ENCODE data around the gene OR5AU1. TPM values are rescaled to one million over a fixed set of nuclear protein-coding genes. Genes with fewer than 3 reads are reported as not detected.

Gene OR5AU1
- total RNA-seq, 1 experiment from 2014 or later, result not detected

DNA sequence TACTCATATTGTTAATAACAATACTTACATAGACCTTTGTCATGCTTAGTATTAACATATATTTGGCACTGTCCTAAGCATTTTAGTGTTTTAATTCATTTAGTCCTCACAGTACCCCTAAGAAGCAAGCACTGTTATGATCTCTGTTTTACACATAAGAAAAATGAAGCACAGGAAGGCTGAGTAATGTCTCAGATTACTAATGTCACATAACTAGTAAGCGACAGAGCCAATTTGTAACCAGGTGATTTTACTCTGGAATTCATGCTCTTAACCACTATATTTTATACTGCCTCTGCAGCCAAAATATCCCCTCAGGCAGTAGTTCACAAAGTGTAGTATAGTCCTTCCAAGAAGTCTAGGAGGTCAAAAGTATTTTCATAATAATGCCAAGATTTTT, 34.7 kb downstream of the OR5AU1 start:
- Histone ChIP-seq H3K9ac (ENCODE audit: low read length) (no peak overlapping the region), H3K27me3 (ENCODE audit: low read length) (peaks cover 31% of the 10 kb centered on the region), H3K4me2 (ENCODE audit: low read length) (no peak overlapping the region), H3K27ac (ENCODE audit: low read length) (no peak overlapping the region), H2AFZ (ENCODE audit: low read length) (no peak overlapping the region), H4K20me1 (ENCODE audit: low read length) (no peaks in the 10 kb centered on the region), H3K79me2 (ENCODE audit: low read length) (no peaks in the 10 kb centered on the region), H3K4me3 (ENCODE audit: low read length) (no peak overlapping the region), H3K4me1 (ENCODE audit: insufficient read depth, low read length) (0 out of 2 replicates have a peak, but pooled peaks cover 4% of the 10 kb centered on the region), H3K9me3 (ENCODE audit: low read length) (no peaks in the 10 kb centered on the region), H3K36me3 (ENCODE audit: low read depth, low read length) (no peaks in the 10 kb centered on the region), H3F3A (ENCODE audit: low read length, unreplicated experiment) (no peaks in the 10 kb centered on the region), H3K9me2 (replicated peaks; ENCODE audit: low read length) (no peaks in the 10 kb centered on the region)
- peak; percentile 60 for ATAC-seq
- TF ChIP-seq EZH2 (IDR thresholded peaks at IDR 0.05; ENCODE audit: low read length, unreplicated experiment) (no peak), EZH2phosphoT487 (IDR thresholded peaks at IDR 0.05; ENCODE audit: borderline replicate concordance, low read length) (no peak)
- TF ChIP-seq, protein P1, sequence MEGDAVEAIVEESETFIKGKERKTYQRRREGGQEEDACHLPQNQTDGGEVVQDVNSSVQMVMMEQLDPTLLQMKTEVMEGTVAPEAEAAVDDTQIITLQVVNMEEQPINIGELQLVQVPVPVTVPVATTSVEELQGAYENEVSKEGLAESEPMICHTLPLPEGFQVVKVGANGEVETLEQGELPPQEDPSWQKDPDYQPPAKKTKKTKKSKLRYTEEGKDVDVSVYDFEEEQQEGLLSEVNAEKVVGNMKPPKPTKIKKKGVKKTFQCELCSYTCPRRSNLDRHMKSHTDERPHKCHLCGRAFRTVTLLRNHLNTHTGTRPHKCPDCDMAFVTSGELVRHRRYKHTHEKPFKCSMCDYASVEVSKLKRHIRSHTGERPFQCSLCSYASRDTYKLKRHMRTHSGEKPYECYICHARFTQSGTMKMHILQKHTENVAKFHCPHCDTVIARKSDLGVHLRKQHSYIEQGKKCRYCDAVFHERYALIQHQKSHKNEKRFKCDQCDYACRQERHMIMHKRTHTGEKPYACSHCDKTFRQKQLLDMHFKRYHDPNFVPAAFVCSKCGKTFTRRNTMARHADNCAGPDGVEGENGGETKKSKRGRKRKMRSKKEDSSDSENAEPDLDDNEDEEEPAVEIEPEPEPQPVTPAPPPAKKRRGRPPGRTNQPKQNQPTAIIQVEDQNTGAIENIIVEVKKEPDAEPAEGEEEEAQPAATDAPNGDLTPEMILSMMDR (conservative IDR thresholded peaks at IDR 0.05; ENCODE audit: low read depth, low read length), result no peak
- CTCF ChIA-PET, result no interaction called here
- DNase-seq, result peak; percentile 35
- POLR2A ChIA-PET (ENCODE audit: unreplicated experiment), result no interaction called here
- no TSS peak for BruUV-seq (replicated peaks)
- intact Hi-C loops (cut with micrococcal nuclease), result no loop called here

DNA sequence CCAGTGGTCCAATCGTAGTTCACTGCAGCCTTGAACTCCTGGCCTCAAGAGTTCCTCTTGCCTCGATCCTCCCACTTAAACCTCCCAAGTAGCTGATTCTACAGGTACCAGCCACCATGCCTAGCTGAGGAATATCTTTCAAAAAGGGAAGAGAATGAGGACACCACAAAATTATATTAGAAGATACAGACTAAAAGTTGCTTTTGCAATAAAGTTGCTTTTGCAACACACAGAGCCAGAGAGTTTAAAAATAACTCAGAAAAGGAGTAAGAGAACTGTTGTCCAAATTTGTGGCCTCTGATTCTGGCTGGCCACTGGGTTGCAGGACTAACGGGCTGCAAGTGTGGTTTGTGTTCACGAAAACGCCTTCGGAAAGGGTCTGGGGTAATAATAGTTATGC, 35.2 kb downstream of the OR5AU1 start:
- ChIA-PET POLR2A (ENCODE audit: unreplicated experiment) (no interaction called here), CTCF (no interaction called here)
- Histone ChIP-seq H3K9me3 (ENCODE audit: low read length) (no peaks in the 10 kb centered on the region), H3K9ac (ENCODE audit: low read length) (no peak overlapping the region), H3K79me2 (ENCODE audit: low read length) (no peaks in the 10 kb centered on the region), H3K36me3 (ENCODE audit: low read depth, low read length) (no peaks in the 10 kb centered on the region), H3K4me3 (ENCODE audit: low read length) (no peak overlapping the region), H2AFZ (ENCODE audit: low read length) (no peak overlapping the region), H3K4me1 (ENCODE audit: insufficient read depth, low read length) (0 out of 2 replicates have a peak, but pooled peaks cover 4% of the 10 kb centered on the region), H3K27ac (ENCODE audit: low read length) (no peak overlapping the region), H3K9me2 (replicated peaks; ENCODE audit: low read length) (no peaks in the 10 kb centered on the region), H3F3A (ENCODE audit: low read length, unreplicated experiment) (no peaks in the 10 kb centered on the region), H3K4me2 (ENCODE audit: low read length) (no peak overlapping the region), H4K20me1 (ENCODE audit: low read length) (no peaks in the 10 kb centered on the region), H3K27me3 (ENCODE audit: low read length) (peaks cover 26% of the 10 kb centered on the region)
- no peak for DNase-seq
- ATAC-seq, result no peak
- no TSS peak for BruUV-seq (replicated peaks)
- no peak for TF ChIP-seq EZH2 (IDR thresholded peaks at IDR 0.05; ENCODE audit: low read length, unreplicated experiment)
- TF ChIP-seq, protein P1 (conservative IDR thresholded peaks at IDR 0.05; ENCODE audit: low read depth, low read length), result no peak
- no peak for TF ChIP-seq EZH2phosphoT487 (IDR thresholded peaks at IDR 0.05; ENCODE audit: borderline replicate concordance, low read length)
- intact Hi-C loops (cut with micrococcal nuclease), result no loop called here

DNA sequence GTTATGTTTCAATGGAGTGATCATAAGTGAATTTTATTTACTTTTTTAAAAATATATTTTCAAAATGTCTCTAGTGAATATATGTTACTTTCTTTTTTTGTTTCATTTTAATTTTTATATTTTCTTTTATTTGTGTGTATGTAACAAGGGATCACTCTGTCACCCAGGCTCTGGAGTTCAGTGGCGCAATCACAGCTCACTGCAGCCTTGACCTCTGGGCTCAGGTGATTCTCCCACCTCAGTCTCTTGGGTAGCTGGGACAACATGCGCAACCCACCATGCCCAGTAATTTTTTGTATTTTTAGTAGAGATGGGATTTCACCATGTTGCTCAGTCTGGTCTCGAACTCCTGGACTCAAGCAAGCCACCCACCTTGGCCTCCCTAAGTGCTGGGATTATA, 36.9 kb downstream of the OR5AU1 start:
- TF ChIP-seq, protein P1 (conservative IDR thresholded peaks at IDR 0.05; ENCODE audit: low read depth, low read length), result no peak
- TF ChIP-seq EZH2phosphoT487 (IDR thresholded peaks at IDR 0.05; ENCODE audit: borderline replicate concordance, low read length), result no peak
- Histone ChIP-seq H3K79me2 (ENCODE audit: low read length) (no peaks in the 10 kb centered on the region), H3K36me3 (ENCODE audit: low read depth, low read length) (no peaks in the 10 kb centered on the region), H3F3A (ENCODE audit: low read length, unreplicated experiment) (no peaks in the 10 kb centered on the region), H3K9ac (ENCODE audit: low read length) (no peak overlapping the region), H3K4me3 (ENCODE audit: low read length) (no peak overlapping the region), H3K4me2 (ENCODE audit: low read length) (no peak overlapping the region), H3K27me3 (ENCODE audit: low read length) (peaks cover 21% of the 10 kb centered on the region), H3K27ac (ENCODE audit: low read length) (no peak overlapping the region), H3K4me1 (ENCODE audit: insufficient read depth, low read length) (0 out of 2 replicates have a peak, but pooled peaks cover 4% of the 10 kb centered on the region), H2AFZ (ENCODE audit: low read length) (no peak overlapping the region), H4K20me1 (ENCODE audit: low read length) (no peaks in the 10 kb centered on the region), H3K9me2 (replicated peaks; ENCODE audit: low read length) (no peaks in the 10 kb centered on the region), H3K9me3 (ENCODE audit: low read length) (no peaks in the 10 kb centered on the region)
- no TSS peak for BruUV-seq (replicated peaks)
- DNase-seq (no peak), ATAC-seq (no peak)
- CTCF ChIA-PET, result no interaction called here
- intact Hi-C loops (cut with micrococcal nuclease), result no loop called here
- POLR2A ChIA-PET (ENCODE audit: unreplicated experiment), result no interaction called here

All from PC-3 (cell line).